Melanocyte of skin (primary cell): ENCODE measurements around the gene PLK4. TPM values are rescaled to one million over a fixed set of nuclear protein-coding genes. Genes with fewer than 3 reads are reported as not detected.

Experiments
- small RNA-seq, 2 donors: library from RNA; depleted of rRNA; stranded (forward); fragments of <200 nt; gene quantifications; one replicate each; pipeline ENCODE3, GENCODE V24; 2012
- total RNA-seq, 2 donors: library from RNA; depleted of rRNA; stranded (reverse); fragments of >200 nt; gene quantifications; 2 replicates each; pipeline ENCODE4 v1.2.3, GENCODE V29; 2012

PLK4 gene
- total RNA-seq, result 10 to 100 TPM in 1 of 2 donors, 1 to 10 TPM in 1; 7.2 to 22.0 TPM

DNA sequence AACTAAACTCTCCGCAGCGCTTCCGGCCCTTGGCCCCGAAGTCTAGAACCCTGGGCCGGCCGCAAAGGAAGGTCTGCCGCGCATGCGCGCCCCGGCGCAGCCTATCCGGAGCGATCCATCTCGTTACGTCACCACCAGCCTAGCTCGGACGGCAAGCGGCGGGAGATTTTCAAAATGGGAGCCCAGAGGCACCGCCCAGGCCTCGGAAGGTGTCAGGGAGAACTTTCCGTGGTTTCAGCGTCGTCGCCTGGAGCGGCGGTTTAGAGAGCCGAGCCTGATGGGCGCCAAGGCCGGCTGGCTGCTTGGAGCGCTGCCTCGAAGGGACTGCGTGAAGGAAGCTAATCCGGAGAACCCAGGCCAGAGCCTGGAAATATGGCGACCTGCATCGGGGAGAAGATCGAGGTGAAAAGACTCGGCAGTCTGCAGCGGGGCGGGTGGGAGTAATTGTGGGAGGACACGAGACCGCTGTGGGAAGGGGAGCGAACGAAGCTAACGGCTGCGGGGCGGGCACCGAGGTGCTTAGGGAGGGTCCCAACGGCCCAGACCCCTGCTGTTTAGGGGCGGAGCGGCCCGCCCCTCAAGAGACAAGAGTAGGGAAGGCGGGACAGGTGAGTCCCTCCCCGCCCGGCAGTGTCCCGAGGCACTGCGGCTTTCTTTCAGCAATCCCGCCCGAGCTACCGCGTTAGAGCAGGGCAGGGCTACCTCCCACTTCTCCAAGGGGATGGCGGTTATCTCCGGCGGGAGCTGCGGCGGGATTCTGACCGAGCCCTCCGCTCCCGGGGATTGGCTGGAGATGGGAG, at the start of gene PLK4:
Gene PLK4 (plus strand): TSS at position 131 of the 800 bp plus-strand sequence. CDS start 242 bp downstream, at position 373.

Small RNA genes lying within 50 kb of the gene (small RNA-seq; reads per million reads assigned to genes)
- 0 reads per million in 2 donors for gene RNU6-583P

Other genes starting within 250 kb of the PLK4 start
- gene INTU, start 247.9 kb upstream of the PLK4 start, total RNA-seq, result 1 to 10 TPM; 3.8 to 4.3 TPM
- gene SLC25A31, start 150.5 kb upstream of the PLK4 start, total RNA-seq, result not detected
- gene HSPA4L, start 98.6 kb upstream of the PLK4 start, total RNA-seq, result 1 to 10 TPM; 5.7 to 8.3 TPM
- gene MFSD8, start 84.3 kb downstream of the PLK4 start, total RNA-seq, result 10 to 100 TPM; 20.3 to 21.0 TPM
- gene ABHD18, start 84.5 kb downstream of the PLK4 start, total RNA-seq, result 1 to 10 TPM; 5.9 to 6.3 TPM
- 10 to 100 TPM; 11.0 to 11.7 TPM for gene LARP1B, start 180.4 kb downstream of the PLK4 start, total RNA-seq